Hepatocyte (in vitro differentiated cells): ENCODE results near the gene NFIA. TPM values are rescaled to one million over a fixed set of nuclear protein-coding genes. Genes with fewer than 3 reads are reported as not detected.

ENCODE experiments used
- DNase-seq: peaks from one replicate; pipeline ENCODE4 v3.0.0-alpha.2; 2016; ENCODE audit warnings: low spot score
- H2AFZ ChIP-seq: fragments of 200-600 bp; sonication (generic); 2 replicates; pipeline ENCODE4 v1.6.0; 2016; ENCODE audit warnings: antibody characterized with exemption, mild to moderate bottlenecking
- H3K27ac ChIP-seq: fragments of 200-600 bp; sonication (generic); 2 replicates; pipeline ENCODE4 v1.5.1; 2016; ENCODE audit warnings: mild to moderate bottlenecking
- H3K27me3 ChIP-seq: fragments of 200-600 bp; sonication (generic); 2 replicates; pipeline ENCODE4 v1.6.1; 2016
- H3K36me3 ChIP-seq: fragments of 200-600 bp; sonication (generic); replicated peaks from 2 replicates; pipeline ENCODE4 v1.5.1; 2016; ENCODE audit warnings: low read depth; ENCODE audit not compliant: insufficient read depth
- H3K4me1 ChIP-seq: fragments of 200-600 bp; sonication (generic); 2 replicates; pipeline ENCODE4 v1.5.1; 2016; ENCODE audit warnings: mild to moderate bottlenecking, moderate library complexity; ENCODE audit not compliant: insufficient read depth
- H3K4me2 ChIP-seq: fragments of 200-600 bp; sonication (generic); 2 replicates; pipeline ENCODE4 v1.6.0; 2016
- H3K4me3 ChIP-seq: fragments of 200-600 bp; sonication (generic); 2 replicates; pipeline ENCODE4 v1.5.1; 2016; ENCODE audit warnings: mild to moderate bottlenecking
- H3K79me2 ChIP-seq: fragments of 200-600 bp; sonication (generic); 2 replicates; pipeline ENCODE4 v1.6.0; 2017; ENCODE audit warnings: mild to moderate bottlenecking
- H3K9me2 ChIP-seq: fragments of 200-600 bp; sonication (generic); replicated peaks from 2 replicates; pipeline ENCODE4 v1.6.0; 2017; ENCODE audit warnings: mild to moderate bottlenecking; ENCODE audit not compliant: insufficient read depth
- H3K9me3 ChIP-seq: fragments of 200-600 bp; sonication (generic); 2 replicates; pipeline ENCODE4 v1.5.1; 2016; ENCODE audit warnings: low read depth, mild to moderate bottlenecking
- H4K20me1 ChIP-seq: fragments of 200-600 bp; sonication (generic); 2 replicates; pipeline ENCODE4 v1.6.0; 2016; ENCODE audit warnings: mild to moderate bottlenecking; ENCODE audit not compliant: insufficient read depth, poor library complexity, severe bottlenecking
- EZH2 ChIP-seq: fragments of 200-600 bp; sonication (generic); IDR thresholded peaks from 2 replicates; pipeline ENCODE4 v1.6.1; 2016; ENCODE audit warnings: antibody characterized with exemption, mild to moderate bottlenecking, borderline replicate concordance
- EZH2phosphoT487 ChIP-seq: fragments of 200-600 bp; sonication (generic); IDR thresholded peaks from one replicate; pipeline ENCODE4 v1.6.1; 2018; ENCODE audit warnings: antibody characterized with exemption, mild to moderate bottlenecking, low read depth, moderate library complexity; ENCODE audit not compliant: unreplicated experiment, severe bottlenecking
- WGBS: methylation state at CpG from one replicate; pipeline ENCODE4 v1.1.6; 2016; ENCODE audit warnings: low lambda C conversion rate; ENCODE audit errors: missing lambda C conversion rate; 5-methylcytosine and 5-hydroxymethylcytosine counted together
- polyA plus RNA-seq: library from polyadenylated mRNA; unstranded; fragments of >200 nt; fragmentation: Nextera tagmentation; extraction: Ambion mirVana; gene quantifications from 2 replicates; pipeline ENCODE4 v1.2.1, GENCODE V29; 2016
- total RNA-seq: library from RNA; depleted of rRNA; stranded (reverse); fragments of >200 nt; gene quantifications from 2 replicates; pipeline ENCODE4 v1.2.3, GENCODE V29; 2014
- TF ChIP-seq, protein P1 (sequence below): fragments of 200-600 bp; sonication (generic); IDR thresholded peaks from 2 replicates; pipeline ENCODE4 v1.5.1; 2016; ENCODE audit warnings: antibody characterized with exemption, mild to moderate bottlenecking; ENCODE audit not compliant: poor library complexity

Gene NFIA
- total and polyA plus RNA-seq, 2 experiments from 2014 or later: 15.1 to 18.2 TPM

DNA sequence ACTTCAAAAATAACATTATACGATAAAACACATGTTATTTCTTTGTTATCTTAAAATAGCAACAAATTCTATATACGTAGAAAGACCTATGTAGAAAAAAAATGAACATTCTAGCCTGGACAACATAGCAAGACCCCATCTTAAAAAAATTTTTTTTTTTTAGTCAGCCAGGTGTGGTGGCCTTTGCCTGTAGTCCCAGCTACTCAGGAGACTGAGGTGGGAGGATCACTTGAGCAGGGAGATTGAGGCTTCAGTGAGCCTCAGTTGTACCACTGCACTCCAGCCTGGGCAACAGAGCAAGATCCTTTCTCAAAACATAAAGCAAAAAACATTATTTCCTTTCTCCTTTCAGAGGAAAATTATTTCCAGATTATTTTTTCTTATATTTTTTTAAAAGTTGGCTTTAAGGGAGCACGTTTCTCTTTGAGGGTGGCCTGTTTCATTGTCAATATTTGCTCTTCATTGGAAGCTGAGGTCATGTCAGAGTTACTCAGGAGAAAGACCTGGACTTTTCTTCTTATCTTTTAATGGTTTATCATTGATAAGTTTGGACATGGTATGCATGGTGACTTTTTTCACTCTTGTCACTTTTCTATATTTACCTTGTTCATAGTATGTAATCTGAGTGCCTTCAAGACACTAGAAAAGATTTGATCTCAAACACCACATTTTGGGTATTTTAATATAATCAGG lies 32.0 kb downstream of the NFIA start:
- Histone ChIP-seq H3K4me3 (no peak overlapping the region), H3K4me1 (peaks cover 29% of the 10 kb centered on the region), H3K79me2 (peaks cover 65% of the 10 kb centered on the region), H3K27ac (no peak overlapping the region), H3K27me3 (no peaks in the 10 kb centered on the region), H4K20me1 (no peaks in the 10 kb centered on the region), H3K4me2 (no peak overlapping the region), H3K9me2 (no peaks in the 10 kb centered on the region), H3K36me3 (no peaks in the 10 kb centered on the region), H2AFZ (no peak overlapping the region), H3K9me3 (no peaks in the 10 kb centered on the region)
- TF ChIP-seq EZH2phosphoT487: no peak
- TF ChIP-seq, protein P1, sequence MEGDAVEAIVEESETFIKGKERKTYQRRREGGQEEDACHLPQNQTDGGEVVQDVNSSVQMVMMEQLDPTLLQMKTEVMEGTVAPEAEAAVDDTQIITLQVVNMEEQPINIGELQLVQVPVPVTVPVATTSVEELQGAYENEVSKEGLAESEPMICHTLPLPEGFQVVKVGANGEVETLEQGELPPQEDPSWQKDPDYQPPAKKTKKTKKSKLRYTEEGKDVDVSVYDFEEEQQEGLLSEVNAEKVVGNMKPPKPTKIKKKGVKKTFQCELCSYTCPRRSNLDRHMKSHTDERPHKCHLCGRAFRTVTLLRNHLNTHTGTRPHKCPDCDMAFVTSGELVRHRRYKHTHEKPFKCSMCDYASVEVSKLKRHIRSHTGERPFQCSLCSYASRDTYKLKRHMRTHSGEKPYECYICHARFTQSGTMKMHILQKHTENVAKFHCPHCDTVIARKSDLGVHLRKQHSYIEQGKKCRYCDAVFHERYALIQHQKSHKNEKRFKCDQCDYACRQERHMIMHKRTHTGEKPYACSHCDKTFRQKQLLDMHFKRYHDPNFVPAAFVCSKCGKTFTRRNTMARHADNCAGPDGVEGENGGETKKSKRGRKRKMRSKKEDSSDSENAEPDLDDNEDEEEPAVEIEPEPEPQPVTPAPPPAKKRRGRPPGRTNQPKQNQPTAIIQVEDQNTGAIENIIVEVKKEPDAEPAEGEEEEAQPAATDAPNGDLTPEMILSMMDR: no peak
- no peak for TF ChIP-seq EZH2
- DNase-seq: no peak
- WGBS: 85% methylated on average over 3 of the region's 3 CpGs

DNA sequence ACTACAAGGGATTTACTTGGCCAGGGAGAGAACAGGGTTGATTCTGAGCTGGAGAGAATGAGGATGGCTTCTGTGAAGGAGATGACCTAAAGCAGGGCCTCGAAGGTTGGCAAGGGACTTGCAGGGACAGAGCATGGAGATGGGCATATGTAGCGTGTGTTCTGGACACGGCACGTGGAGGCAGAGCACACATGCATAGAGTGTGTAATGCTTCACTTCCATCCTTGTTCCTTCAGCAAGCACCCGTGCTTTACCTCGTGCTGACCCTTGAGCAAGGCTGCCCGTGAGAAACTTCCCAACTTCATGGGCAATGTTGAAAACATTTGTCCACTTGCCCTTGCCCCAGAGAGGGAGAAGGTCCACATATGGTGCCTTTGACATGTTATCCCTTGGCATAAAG lies 33.1 kb downstream of the NFIA start:
- no peak overlapping the region for H3K4me2 ChIP-seq
- no peaks in the 10 kb centered on the region for H3K36me3 ChIP-seq
- H3K27ac ChIP-seq: no peak overlapping the region
- H2AFZ ChIP-seq: no peak overlapping the region
- DNase-seq: no peak
- TF ChIP-seq EZH2phosphoT487 (no peak), EZH2 (no peak)
- TF ChIP-seq, protein P1: no peak
- no peaks in the 10 kb centered on the region for H3K27me3 ChIP-seq
- H3K79me2 ChIP-seq: peaks cover 67% of the 10 kb centered on the region
- peaks cover 39% of the 10 kb centered on the region for H3K4me1 ChIP-seq
- H3K9me2 ChIP-seq: no peaks in the 10 kb centered on the region
- 96% methylated on average over 7 of the region's 7 CpGs for WGBS
- H4K20me1 ChIP-seq: no peaks in the 10 kb centered on the region
- H3K4me3 ChIP-seq: no peak overlapping the region
- no peaks in the 10 kb centered on the region for H3K9me3 ChIP-seq

DNA sequence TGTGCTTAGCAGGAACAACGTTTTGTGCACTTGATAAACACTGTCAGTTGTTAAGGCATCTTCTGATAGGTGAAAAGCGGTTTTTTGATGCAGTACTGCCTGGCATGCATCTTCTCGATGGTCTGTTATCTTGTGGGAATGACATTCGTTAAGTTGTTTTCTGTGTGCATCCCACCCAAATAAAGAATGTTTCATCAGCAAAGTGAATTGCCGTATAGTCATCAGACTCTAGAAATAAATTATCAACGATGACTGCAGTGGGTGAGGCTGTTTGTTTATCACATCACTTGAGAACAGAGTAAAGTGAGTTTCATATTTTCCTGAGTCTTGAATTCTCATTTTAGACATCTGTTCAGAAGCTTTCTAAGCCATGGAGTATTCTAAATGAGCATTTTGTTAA lies 34.1 kb downstream of the NFIA start:
- Histone ChIP-seq H3K36me3 (no peaks in the 10 kb centered on the region), H3K27me3 (no peaks in the 10 kb centered on the region), H3K9me2 (no peaks in the 10 kb centered on the region), H2AFZ (no peak overlapping the region), H3K9me3 (no peaks in the 10 kb centered on the region), H3K4me3 (no peak overlapping the region), H3K4me1 (peaks cover 43% of the 10 kb centered on the region), H3K27ac (no peak overlapping the region), H3K79me2 (peaks cover 60% of the 10 kb centered on the region), H4K20me1 (no peaks in the 10 kb centered on the region), H3K4me2 (no peak overlapping the region)
- WGBS: 71% methylated on average over 6 of the region's 6 CpGs
- DNase-seq: no peak
- TF ChIP-seq EZH2: no peak
- TF ChIP-seq, protein P1: no peak
- TF ChIP-seq EZH2phosphoT487: no peak
